OCI-LY3 (cell line): ENCODE results near the gene ZNF816.
"Not testable (repeated sequence)": the region's sequence is repeated elsewhere in the genome, so short reads cannot be mapped to it uniquely, and the experiment has no call there.

Experiments used
- H2AFZ ChIP-seq: fragments of 200-600, 300-600 bp; shearing (Covaris generic); 2 replicates; pipeline ENCODE4 v1.6.0; 2014; ENCODE audit warnings: antibody characterized with exemption, low read depth, low read length
- H3K27ac ChIP-seq: fragments of 200-600, 300-600 bp; sonication (generic); 2 replicates; pipeline ENCODE4 v1.5.1; 2014; ENCODE audit warnings: mild to moderate bottlenecking, low read length, moderate library complexity, mixed read lengths
- H3K27me3 ChIP-seq: fragments of 200-600, 300-600 bp; sonication (generic); 2 replicates; pipeline ENCODE4 v1.6.1; 2014; ENCODE audit warnings: low read depth, low read length, mixed read lengths
- H3K36me3 ChIP-seq: fragments of 200-600, 300-600 bp; sonication (generic); replicated peaks from 2 replicates; pipeline ENCODE3; 2014; ENCODE audit warnings: low read depth, low read length, mixed read lengths
- H3K4me1 ChIP-seq: fragments of 300-600, 200-600 bp; sonication (generic); 2 replicates; pipeline ENCODE4 v1.6.1; 2014; ENCODE audit warnings: low read length, mixed read lengths
- H3K4me2 ChIP-seq: fragments of 200-600, 300-600 bp; sonication (generic); 2 replicates; pipeline ENCODE4 v1.6.1; 2014; ENCODE audit warnings: low read length, mixed read lengths
- H3K4me3 ChIP-seq: fragments of 300-600, 200-600 bp; sonication (generic); 2 replicates; pipeline ENCODE4 v1.5.1; 2014; ENCODE audit warnings: antibody characterized with exemption, mild to moderate bottlenecking, low read length, moderate library complexity
- H3K79me2 ChIP-seq: fragments of 300-600, 200-600 bp; shearing (Covaris generic); 2 replicates; pipeline ENCODE4 v1.6.1; 2014; ENCODE audit warnings: mild to moderate bottlenecking, low read length, mixed read lengths
- H3K9ac ChIP-seq: fragments of 300-600, 200-600 bp; shearing (Covaris generic); 2 replicates; pipeline ENCODE4 v1.6.0; 2014; ENCODE audit warnings: mild to moderate bottlenecking, low read length, moderate library complexity
- H3K9me3 ChIP-seq: fragments of 200-600, 300-600 bp; shearing (Covaris generic); 2 replicates; pipeline ENCODE4 v1.6.1; 2014; ENCODE audit warnings: low read length, mixed read lengths; ENCODE audit not compliant: insufficient read depth
- H4K20me1 ChIP-seq: fragments of 200-600, 300-600 bp; sonication (generic); 2 replicates; pipeline ENCODE4 v1.6.1; 2016; ENCODE audit warnings: low read length, mixed read lengths; ENCODE audit not compliant: insufficient read depth
- CTCF ChIP-seq: fragments of 200-600, 300-600 bp; sonication (generic); IDR thresholded peaks from 2 replicates; pipeline ENCODE4 v1.5.1; 2014; ENCODE audit warnings: antibody characterized with exemption, low read length, low read depth
- EZH2phosphoT487 ChIP-seq: fragments of 200-600 bp; shearing (Covaris generic); IDR thresholded peaks from 2 replicates; pipeline ENCODE4 v1.6.1; 2018; ENCODE audit warnings: antibody characterized with exemption, mixed run types, low read depth

Gene ZNF816

DNA sequence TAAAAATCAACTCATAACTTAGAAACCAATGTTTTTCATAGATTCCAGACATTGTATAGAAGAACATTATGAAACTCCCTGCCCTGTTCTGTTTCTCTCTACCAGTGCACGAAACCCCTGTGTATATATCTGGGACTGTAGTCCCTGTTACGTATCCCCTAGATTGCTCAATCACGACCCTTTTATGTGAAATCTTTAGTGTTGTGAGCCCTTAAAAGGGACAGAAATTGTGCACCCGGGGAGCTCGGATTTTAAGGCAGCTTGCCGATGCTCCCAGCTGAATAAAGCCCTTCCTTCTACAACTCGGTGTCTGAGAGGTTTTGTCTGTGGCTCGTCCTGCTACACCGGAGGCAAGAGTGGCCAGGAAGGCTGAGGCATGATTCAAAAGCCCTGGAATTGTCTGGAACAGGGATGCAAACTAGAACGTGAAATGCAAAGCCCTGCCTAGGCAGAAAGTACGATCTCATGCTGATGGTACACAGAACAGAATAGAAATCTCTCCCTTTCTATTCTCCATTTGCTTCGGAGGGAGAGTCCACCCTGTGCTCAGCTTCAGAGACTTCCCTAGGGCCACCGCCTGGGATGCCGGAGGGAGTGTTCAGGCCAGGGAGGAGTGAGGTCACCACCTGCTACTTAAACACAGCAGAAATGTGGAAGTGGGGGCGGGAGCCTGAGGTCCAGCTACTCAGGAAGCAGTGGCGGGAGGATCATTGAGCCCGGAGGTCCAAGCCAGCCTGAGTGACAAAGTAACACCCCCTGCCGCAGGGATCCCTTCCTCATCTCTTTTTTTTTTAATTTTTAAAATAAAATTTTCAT lies 38.7 kb downstream of the ZNF816 start:
- H3K27ac ChIP-seq, result peak overlapping the region; percentile 87
- peaks cover 25% of the 10 kb centered on the region for H3K79me2 ChIP-seq
- peak overlapping the region; percentile 83 for H3K4me2 ChIP-seq
- peak overlapping the region; percentile 100 for H3K9ac ChIP-seq
- H2AFZ ChIP-seq, result 0 out of 2 replicates have a peak overlapping the region, but pooled peaks have one; percentile 4
- peak overlapping the region; percentile 95 for H3K4me3 ChIP-seq
- H3K36me3 ChIP-seq, result peaks cover 29% of the 10 kb centered on the region
- H3K4me1 ChIP-seq, result peaks cover 24% of the 10 kb centered on the region
- H3K9me3 ChIP-seq, result no peaks in the 10 kb centered on the region
- H4K20me1 ChIP-seq, result no peaks in the 10 kb centered on the region
- H3K27me3 ChIP-seq, result no peaks in the 10 kb centered on the region
- TF ChIP-seq EZH2phosphoT487, result no peak
- no peak for TF ChIP-seq CTCF

DNA sequence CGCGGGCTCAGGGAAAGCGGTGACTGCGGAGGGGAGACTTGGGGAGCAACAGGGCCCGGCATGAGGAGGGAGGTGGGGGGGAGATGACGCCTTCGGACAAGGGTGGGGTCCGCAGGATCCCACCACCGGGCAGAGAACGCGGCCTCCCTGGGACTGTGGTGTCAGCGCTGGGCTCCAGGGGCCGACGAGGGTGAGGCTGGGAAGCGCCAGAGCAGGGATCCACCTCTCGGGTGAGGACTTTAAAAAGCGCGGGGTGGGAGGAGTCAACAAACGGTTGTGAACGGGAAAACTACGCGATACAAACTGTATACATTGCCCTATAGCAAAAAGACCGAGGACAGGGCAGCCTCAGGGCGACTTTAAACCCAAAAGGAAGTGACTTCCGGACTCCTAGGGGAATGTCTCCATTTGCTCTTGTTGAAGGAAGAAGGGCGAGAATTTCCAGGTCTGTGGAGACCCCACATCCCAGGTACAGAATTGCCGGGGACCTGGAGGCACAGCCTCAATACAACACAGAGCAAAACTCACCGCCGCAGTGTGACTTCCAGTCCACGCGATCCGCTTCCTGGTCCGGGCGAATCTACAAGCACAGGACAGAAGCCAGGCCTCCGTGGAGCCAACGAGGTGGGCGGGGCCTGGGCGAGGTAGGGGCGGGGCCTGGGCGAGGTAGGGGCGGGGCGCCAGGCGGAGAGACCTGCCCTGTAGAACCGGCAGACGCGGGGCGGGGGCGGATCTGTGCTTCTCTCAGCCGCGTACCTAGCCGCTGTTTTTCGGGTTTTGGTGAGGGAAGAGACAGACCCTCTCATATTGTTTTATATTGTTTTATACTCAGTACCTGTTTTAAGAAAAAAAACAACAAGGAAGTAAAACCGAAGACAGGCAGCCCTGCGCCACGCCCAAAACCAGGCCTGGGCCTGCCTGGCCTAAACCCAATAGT lies 39.6 kb downstream of the ZNF816 start, which contains the start of gene ZNF888:
Gene ZNF888 (minus strand): TSS at position 588 of the 937 bp plus-strand sequence. CDS start 5,555 bp downstream, outside the sequence.
- no peaks in the 10 kb centered on the region for H3K9me3 ChIP-seq
- H3K9ac ChIP-seq, result peak within 1 kb of the TSS; percentile 100
- H3K4me2 ChIP-seq, result peak within 1 kb of the TSS; percentile 83
- peak within 1 kb of the TSS; percentile 95 for H3K4me3 ChIP-seq
- H3K27ac ChIP-seq, result peak within 1 kb of the TSS; percentile 87
- no peaks in the 10 kb centered on the region for H4K20me1 ChIP-seq
- H3K79me2 ChIP-seq, result peaks cover 29% of the 10 kb centered on the region
- peaks cover 22% of the 10 kb centered on the region for H3K36me3 ChIP-seq
- peak within 1 kb of the TSS; percentile 86 for H2AFZ ChIP-seq
- no peak for TF ChIP-seq CTCF
- no peak for TF ChIP-seq EZH2phosphoT487
- no peaks in the 10 kb centered on the region for H3K27me3 ChIP-seq
- peaks cover 24% of the 10 kb centered on the region for H3K4me1 ChIP-seq

DNA sequence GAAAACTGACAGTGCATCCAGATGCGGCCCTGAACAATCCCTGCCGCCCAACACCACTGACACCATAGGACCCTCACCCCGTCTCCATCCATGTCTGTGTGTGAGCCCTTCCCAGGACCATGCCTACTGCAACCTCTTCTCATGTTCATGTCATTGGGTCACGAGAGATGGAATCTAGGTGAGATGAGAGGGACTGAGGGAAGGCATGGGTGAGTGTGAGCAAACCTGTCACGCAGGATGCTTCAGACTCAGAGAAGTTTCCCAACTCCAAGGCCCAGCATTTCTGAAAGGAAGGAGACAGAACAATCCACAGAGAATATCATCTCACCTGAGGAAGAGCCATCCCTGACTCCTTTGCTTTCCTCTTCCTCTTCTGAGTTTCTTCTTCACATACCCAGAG lies 45.1 kb downstream of the ZNF816 start:
- Histone ChIP-seq H3K4me1 (peaks cover 9% of the 10 kb centered on the region), H4K20me1 (no peaks in the 10 kb centered on the region; the same call in 1 of the 2 replicates), H3K36me3 (peaks cover 39% of the 10 kb centered on the region), H3K79me2 (peaks cover 30% of the 10 kb centered on the region), H3K9ac (no peak overlapping the region), H3K4me2 (no peak overlapping the region), H3K9me3 (no peaks in the 10 kb centered on the region), H2AFZ (no peak overlapping the region), H3K4me3 (no peak overlapping the region), H3K27ac (no peak overlapping the region), H3K27me3 (no peaks in the 10 kb centered on the region)
- TF ChIP-seq CTCF (no peak), EZH2phosphoT487 (no peak)

DNA sequence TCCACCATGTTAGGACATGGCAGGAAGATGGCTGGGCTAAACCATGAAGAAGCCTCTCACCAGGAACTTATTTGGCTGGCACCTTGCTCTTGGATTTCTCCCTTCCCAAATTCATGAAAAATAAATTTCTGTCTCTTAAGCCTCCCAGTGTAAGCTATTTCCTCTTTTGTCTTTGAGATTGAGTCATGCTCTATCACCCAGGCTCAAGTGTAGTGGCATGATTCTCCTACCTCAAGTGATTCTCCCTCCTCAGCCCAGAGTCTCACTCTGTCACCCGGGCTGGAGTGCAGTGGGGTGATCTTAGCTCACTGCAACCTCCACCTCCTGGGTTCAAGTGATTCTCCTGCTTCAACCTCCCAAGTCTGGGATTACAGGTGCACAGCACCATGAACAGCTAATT lies 52.0 kb downstream of the ZNF816 start:
- Histone ChIP-seq H3K9me3 (no peaks in the 10 kb centered on the region), H4K20me1 (no peaks in the 10 kb centered on the region), H3K79me2 (0 out of 2 replicates have a peak, but pooled peaks cover 6% of the 10 kb centered on the region), H2AFZ (no peak overlapping the region), H3K4me3 (no peak overlapping the region), H3K27ac (peak overlapping the region; percentile 44), H3K36me3 (peaks cover 65% of the 10 kb centered on the region), H3K27me3 (no peaks in the 10 kb centered on the region), H3K9ac (no peak overlapping the region), H3K4me2 (no peak overlapping the region), H3K4me1 (peaks cover 10% of the 10 kb centered on the region)
- no peak for TF ChIP-seq EZH2phosphoT487
- no peak for TF ChIP-seq CTCF

GRCh38 chr19:52904052-52904780 lies 58.5 kb downstream of the ZNF816 start:
- H3K4me3 ChIP-seq, result peak overlapping the region; percentile 64
- not testable (repeated sequence) for H3K27me3 ChIP-seq, H3K9me3 ChIP-seq, H2AFZ ChIP-seq, H4K20me1 ChIP-seq
- peaks cover 34% of the 10 kb centered on the region for H3K36me3 ChIP-seq
- H3K4me1 ChIP-seq, result peaks cover 63% of the 10 kb centered on the region
- H3K79me2 ChIP-seq, result peaks cover 39% of the 10 kb centered on the region
- peak overlapping the region; percentile 77 for H3K9ac ChIP-seq
- peak overlapping the region; percentile 77 for H3K4me2 ChIP-seq
- H3K27ac ChIP-seq, result peak overlapping the region; percentile 95
